ENCODE results near the gene UBASH3A. TPM values are rescaled to one million over a fixed set of nuclear protein-coding genes. Genes with fewer than 3 reads are reported as not detected.

Gene UBASH3A
- total and polyA plus RNA-seq, 2 donors (not counting 1 experiment from before 2014, with no cell fraction given), result not detected

DNA sequence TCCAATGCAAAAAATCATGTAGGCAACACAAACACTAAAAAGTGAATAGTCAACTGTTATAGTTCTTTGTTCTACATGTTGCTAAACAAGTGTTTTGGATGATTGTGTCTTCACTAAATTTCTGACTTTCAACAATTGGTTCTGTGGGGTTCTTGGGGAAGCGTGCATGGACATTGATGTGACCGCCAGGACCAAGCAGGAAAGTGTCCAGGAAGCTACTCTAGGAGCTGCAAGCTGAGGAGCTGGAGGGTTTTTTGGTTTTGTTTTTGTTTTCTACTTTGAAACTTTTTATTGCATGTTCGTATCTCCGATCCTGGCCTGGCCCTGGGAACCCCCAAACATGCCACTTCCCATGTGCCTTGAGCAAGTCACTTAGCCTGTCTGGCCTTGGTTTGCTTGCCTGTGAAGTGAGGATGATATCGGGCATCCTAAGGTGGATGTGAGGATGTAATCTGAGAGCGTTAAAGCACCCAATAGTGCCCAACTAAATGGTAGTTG, 15.8 kb upstream of the UBASH3A start:
- Histone ChIP-seq H2AFZ (ENCODE audit: low read length) (no peak overlapping the region), H3K4me3 (replicated peaks in 1 of 4; ENCODE audit: control extremely low read depth in 1 of 4, insufficient read depth in 1 of 4, low read depth in 3 of 4, low read length in 4 of 4) (no peak overlapping the region), H3K9ac (ENCODE audit: insufficient read depth, low read length) (no peak overlapping the region), H3K4me2 (ENCODE audit: extremely low read depth, insufficient read depth, low read length) (no peak overlapping the region), H4K20me1 (ENCODE audit: control insufficient read depth, extremely low read depth, insufficient read depth, low read length) (no peaks in the 10 kb centered on the region), H3K27ac (ENCODE audit: insufficient read depth, low read length) (no peak overlapping the region), H3K36me3 (ENCODE audit: control insufficient read depth, insufficient read depth, low read length) (no peaks in the 10 kb centered on the region), H3K27me3 (ENCODE audit: control insufficient read depth, insufficient read depth, low read length) (no peaks in the 10 kb centered on the region), H3K4me1 (ENCODE audit: control insufficient read depth, extremely low read depth, insufficient read depth, low read length) (no peaks in the 10 kb centered on the region), H3K79me2 (ENCODE audit: control insufficient read depth, insufficient read depth, low read length) (no peaks in the 10 kb centered on the region), H3K9me3 (ENCODE audit: control insufficient read depth, insufficient read depth, low read depth, low read length) (no peaks in the 10 kb centered on the region)
- DNase-seq (ENCODE audit: low read depth in 2 of 2), result no peak
- TF ChIP-seq CTCF (conservative IDR thresholded peaks at IDR 0.05 in 1 of 2, IDR thresholded peaks at IDR 0.05 in 1 of 2; ENCODE audit: low read depth in 1 of 2, low read length in 2 of 2) (no peak), EZH2 (IDR thresholded peaks at IDR 0.05; ENCODE audit: low read length, missing control alignments) (no peak)

DNA sequence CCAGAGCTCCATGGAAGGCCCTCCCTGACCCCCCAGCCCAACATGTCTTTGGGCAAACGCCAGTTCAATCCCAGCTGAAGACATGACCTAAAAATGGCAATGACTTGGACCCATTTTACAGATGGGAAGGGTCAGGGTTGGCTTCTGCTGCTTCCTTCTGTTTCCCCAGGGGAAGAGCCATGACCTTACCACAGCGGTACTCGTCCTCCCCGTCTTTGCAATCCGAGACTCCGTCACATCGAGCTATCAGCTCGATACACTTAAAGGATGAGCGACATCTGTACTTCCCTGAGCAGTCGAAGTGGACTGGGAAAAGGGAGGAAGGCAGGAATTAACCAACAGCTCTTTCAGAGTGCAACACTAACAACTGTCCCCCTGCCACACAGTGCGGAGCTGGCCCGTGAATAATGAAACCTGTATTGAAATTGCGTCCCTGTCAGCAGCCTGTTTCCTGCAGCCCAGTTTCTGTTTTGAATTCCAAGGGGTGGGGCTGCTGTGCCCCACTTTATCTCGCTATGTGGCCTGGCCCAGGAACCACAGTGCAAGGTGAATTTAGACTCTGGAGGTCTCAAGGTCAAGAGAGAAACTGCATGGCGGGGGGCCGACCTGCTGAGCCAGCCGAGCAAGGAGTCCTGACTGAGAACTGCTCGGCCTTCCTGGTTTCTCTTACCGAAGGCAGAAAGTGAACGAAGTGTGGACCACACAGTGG, 14.8 kb upstream of the UBASH3A start:
- Histone ChIP-seq H2AFZ (ENCODE audit: low read length) (no peak overlapping the region), H3K27ac (ENCODE audit: insufficient read depth, low read length) (no peak overlapping the region)
- no peak for TF ChIP-seq EZH2 (IDR thresholded peaks at IDR 0.05; ENCODE audit: low read length, missing control alignments)
- TF ChIP-seq CTCF (conservative IDR thresholded peaks at IDR 0.05 in 1 of 2, IDR thresholded peaks at IDR 0.05 in 1 of 2; ENCODE audit: low read depth in 1 of 2, low read length in 2 of 2), result no peak

GRCh38 chr21:42389449-42389835, 14.3 kb upstream of the UBASH3A start:
- Histone ChIP-seq H3K27me3 (ENCODE audit: control insufficient read depth, insufficient read depth, low read length) (no peaks in the 10 kb centered on the region), H2AFZ (ENCODE audit: low read length) (no peak overlapping the region), H3K4me2 (ENCODE audit: extremely low read depth, insufficient read depth, low read length) (no peak overlapping the region), H3K36me3 (ENCODE audit: control insufficient read depth, insufficient read depth, low read length) (no peaks in the 10 kb centered on the region), H3K79me2 (ENCODE audit: control insufficient read depth, insufficient read depth, low read length) (no peaks in the 10 kb centered on the region), H3K9ac (ENCODE audit: insufficient read depth, low read length) (no peak overlapping the region), H4K20me1 (ENCODE audit: control insufficient read depth, extremely low read depth, insufficient read depth, low read length) (no peaks in the 10 kb centered on the region), H3K4me3 (replicated peaks in 1 of 4; ENCODE audit: control extremely low read depth in 1 of 4, insufficient read depth in 1 of 4, low read depth in 3 of 4, low read length in 4 of 4) (no peak overlapping the region), H3K9me3 (ENCODE audit: control insufficient read depth, insufficient read depth, low read depth, low read length) (no peaks in the 10 kb centered on the region), H3K27ac (ENCODE audit: insufficient read depth, low read length) (no peak overlapping the region), H3K4me1 (ENCODE audit: control insufficient read depth, extremely low read depth, insufficient read depth, low read length) (no peaks in the 10 kb centered on the region)
- no peak for DNase-seq (ENCODE audit: low read depth in 2 of 2)
- no peak for TF ChIP-seq CTCF (conservative IDR thresholded peaks at IDR 0.05 in 1 of 2, IDR thresholded peaks at IDR 0.05 in 1 of 2; ENCODE audit: low read depth in 1 of 2, low read length in 2 of 2)
- TF ChIP-seq EZH2 (IDR thresholded peaks at IDR 0.05; ENCODE audit: low read length, missing control alignments), result no peak

More for the DNA sequence above, 14.8 kb upstream of the UBASH3A start:
- no peak for DNase-seq (ENCODE audit: low read depth in 2 of 2)
- Histone ChIP-seq H3K4me1 (ENCODE audit: control insufficient read depth, extremely low read depth, insufficient read depth, low read length) (no peaks in the 10 kb centered on the region), H3K79me2 (ENCODE audit: control insufficient read depth, insufficient read depth, low read length) (no peaks in the 10 kb centered on the region), H3K36me3 (ENCODE audit: control insufficient read depth, insufficient read depth, low read length) (no peaks in the 10 kb centered on the region), H3K9me3 (ENCODE audit: control insufficient read depth, insufficient read depth, low read depth, low read length) (no peaks in the 10 kb centered on the region), H3K27me3 (ENCODE audit: control insufficient read depth, insufficient read depth, low read length) (no peaks in the 10 kb centered on the region), H3K9ac (ENCODE audit: insufficient read depth, low read length) (no peak overlapping the region), H4K20me1 (ENCODE audit: control insufficient read depth, extremely low read depth, insufficient read depth, low read length) (no peaks in the 10 kb centered on the region), H3K4me3 (replicated peaks in 1 of 4; ENCODE audit: control extremely low read depth in 1 of 4, insufficient read depth in 1 of 4, low read depth in 3 of 4, low read length in 4 of 4) (no peak overlapping the region), H3K4me2 (ENCODE audit: extremely low read depth, insufficient read depth, low read length) (no peak overlapping the region)
